Germinal center (tissue), 1 donor: ENCODE measurements around the gene HTRA3.

Source experiments
- DNase-seq: peaks from one replicate; pipeline ENCODE4 v3.0.0; 2012; ENCODE audit warnings: mixed read lengths, low spot score

HTRA3 gene

DNA sequence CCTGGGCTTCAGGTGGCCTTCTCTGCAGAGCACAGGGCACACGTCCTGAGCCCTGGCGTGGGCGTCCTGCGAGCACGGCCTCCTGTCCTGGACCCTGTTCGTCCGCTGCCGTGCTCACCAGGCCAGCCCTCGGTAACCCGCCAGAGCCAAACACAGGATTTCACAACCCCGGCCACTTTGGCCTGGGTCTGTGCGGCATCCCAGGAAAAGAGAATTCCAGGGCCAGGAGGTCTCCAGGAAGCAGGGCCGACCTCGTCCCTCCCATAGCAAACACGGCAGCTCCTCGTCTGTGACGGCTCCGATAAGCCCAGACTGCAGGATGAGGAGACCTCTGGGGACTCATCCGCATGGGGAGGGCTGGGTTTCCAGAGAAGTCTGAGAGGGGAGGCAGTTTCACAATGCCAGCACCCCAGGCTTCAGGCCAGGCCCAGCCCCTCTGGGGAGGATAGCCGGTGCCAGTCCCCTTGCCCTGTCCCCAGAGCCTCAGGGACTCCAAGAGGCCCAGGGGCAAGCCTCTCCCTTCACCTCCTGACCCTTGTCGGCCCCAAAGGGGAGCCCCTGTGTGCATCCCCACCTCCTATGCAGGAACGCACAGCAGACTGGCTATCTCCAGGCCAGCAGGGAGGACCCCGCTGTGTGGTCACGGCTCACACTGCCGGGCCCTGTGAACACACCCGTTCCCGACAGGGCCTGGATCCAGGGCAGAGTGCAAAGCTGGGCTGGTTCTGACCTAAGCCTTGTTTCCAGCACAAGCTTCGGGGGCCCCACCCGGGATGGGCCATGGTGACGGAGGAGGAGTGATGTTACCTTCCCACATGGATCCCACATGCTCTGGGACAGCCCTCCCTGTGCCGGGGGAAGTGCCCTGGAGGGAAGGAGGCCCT is 22.3 kb upstream of the HTRA3 start:
- no peak for DNase-seq

DNA sequence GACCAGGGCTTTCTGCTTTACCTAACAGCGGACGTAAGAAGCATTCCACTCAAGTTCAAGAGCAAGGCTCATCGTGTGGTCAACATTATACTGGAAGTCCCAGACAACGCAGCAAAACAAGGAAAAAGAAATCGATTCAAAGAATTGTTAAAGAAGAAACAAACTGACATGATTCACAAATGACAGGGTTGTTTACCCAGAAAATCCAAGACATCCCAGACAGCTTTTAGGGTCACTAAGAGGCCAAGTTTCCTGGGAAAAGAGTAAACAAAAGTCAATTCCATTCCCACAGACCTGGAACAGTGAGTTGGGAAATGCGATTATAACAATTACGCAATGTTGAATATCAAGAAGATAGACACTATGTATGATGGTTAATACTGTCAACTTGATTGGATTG is 21.5 kb upstream of the HTRA3 start:
- DNase-seq: no peak

DNA sequence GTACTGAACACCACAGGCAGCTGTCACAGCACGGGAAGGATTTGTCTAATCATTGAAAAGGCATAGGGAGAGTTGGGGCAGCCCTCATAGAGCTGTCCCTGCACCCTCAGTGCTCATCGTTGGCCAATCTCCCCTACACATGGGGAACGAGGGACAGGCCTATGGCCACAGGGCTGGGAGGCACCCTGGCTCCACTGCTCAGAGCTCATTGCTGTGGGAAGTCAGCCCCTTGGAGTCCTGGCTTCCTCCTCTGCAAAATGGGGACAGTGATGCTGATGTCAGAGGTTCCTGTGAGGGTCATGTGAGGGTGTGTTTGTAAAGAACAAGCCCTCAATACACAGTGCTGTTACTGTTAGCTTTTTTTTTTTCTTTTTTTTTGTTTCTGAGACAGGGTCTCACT is 19.3 kb upstream of the HTRA3 start:
- DNase-seq: no peak

DNA sequence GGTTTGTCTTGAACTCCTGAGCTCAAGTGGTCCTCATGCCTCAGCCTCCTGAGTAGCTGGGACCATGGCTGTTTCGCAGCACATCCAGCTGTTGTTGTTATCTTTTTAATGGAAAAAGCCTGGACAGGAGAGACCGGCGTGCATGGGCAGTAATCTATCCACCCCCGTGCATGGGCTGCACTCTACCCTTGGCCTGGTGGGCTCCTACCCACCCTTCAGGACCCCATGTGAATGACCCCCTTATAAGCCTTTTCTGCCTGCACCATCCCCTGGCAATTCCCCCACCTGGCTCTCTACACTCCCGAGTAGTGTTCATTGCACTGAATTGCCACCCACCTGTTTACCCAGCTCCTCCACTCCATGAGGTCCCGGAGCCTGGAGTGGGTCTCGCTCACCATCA is 18.9 kb upstream of the HTRA3 start:
- no peak for DNase-seq

DNA sequence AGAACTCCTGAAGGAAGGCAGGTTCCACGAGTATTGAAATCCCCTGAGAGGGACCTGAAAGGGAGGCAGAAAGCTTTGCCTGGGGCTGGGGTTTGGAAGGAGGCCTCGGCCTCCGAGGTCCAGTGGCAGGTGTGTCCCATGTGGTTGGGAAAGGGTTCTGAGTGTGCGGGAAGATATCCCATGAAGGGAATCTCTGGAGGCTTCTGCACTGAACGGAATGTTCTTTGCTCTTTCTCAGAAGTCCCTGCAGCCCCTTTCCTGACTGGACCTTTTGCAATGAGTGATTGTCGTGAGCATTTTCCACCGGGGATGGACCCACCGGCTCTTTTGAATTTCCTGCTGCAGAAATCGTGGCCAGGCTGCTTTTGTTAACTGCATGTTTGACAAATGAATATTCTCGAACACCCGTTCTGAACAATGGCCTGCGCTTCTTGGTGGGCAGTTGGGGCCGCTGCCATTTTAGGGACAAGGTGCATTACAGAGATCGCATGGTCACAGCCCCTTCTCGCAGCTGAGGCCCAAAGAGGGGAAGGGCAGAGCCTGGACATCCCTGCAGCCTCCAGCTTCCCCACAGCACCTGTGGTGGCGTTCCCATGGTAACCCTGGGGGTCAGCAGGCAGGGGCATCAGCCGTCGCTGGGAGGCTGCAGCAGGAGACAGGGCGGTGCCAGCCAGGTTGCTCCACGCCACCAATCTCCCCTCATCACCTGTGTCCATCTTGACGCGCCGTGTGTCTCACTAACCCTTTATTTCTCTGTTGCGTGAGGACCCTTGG is 18.3 kb upstream of the HTRA3 start:
- no peak for DNase-seq

DNA sequence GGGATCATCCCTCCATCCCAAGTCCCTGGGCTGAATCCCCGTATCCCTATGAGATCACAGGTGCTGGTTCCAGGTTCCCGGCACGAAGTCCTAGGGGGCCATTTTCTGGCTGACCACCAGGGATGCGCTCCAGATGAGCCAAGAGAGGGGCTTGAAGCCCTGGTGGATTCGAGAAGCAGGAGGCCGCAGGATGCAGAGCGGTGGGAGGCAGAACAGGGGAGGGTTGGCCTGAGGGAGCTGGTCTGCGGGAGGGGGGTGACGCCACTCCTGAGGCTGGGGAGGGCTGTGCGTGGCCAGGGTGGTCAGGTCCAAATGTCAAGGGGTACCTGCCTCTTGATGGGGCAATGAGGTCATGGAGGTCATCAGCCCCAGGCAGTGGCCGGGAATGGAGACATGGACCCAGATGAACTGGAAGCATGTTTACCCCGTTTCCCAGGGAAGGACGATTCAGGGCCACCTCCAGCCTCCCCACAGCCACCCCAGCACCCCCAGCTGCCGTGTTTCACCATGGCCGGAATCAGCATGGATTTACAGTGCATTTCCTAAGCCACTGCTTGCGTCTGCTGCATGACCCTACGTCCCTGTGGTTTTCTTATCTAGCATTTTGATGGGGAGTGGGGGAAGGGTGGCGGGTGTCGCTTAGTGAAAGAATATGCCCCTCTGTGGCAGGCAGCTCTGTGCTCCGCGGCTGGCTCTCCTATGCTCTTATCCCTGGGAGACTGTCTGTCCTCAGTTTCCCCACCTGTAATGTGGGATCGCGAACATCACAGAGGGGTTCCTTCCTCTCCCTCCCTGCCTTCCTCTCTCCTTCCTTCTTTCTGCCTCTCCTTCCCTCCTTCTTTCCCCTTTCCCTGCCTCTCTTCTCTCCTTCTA is 17.0 kb upstream of the HTRA3 start:
- DNase-seq: no peak

DNA sequence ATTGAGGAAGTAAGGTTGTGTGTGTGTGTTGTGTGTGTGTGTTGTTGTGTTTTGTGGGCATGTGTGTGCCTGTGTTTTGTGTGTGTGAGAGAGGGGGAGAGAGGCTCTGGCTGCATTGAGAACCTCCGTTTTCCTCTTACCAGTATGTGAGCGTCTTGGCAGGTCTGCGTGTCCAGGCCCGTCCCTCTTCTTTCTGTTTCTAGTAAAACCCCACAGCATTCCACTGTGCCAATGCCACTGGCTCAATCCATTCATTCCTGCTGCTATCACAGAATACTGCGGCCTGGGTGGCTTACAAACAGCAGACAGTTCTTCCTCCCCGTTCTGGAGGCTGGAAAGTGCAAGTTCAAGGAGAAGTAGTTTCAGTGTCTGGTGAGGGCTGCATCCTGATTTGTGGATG is 15.5 kb upstream of the HTRA3 start:
- no peak for DNase-seq

DNA sequence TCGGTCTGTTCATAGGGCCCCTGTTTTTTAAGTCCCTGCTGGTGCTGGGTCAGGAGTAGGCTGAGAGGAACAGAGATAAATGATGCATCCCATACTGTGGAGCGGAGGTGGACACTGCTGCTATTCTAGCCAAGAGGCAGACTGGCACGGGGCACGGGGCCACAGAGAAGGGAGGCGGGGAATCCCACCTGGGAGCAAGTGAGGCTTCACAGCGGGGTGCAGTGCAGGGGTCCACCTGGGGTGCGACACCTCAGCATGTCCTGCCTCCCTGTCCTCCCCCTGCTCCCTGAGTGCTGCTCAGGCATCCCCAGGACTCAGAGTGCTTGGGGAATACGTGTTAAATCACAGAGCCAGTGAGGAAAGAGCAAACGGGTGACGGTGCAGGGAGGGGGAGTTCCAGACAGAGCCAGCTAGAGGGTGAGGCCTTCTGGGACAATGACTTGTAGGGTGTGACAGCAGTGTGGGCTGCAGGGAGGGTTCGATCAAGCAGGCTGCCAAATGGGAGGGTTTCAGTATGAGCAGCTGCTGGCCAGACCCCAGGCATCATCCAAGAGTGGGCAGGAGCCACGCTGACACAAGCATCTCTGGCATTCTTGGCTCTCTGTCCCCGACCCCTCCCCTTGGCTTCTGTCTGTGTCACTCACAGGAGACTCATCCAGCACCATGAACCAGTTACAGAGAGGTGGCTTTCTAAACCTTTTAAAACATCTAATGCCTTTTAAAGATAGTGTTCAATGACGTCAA is 13.7 kb upstream of the HTRA3 start:
- DNase-seq: no peak

DNA sequence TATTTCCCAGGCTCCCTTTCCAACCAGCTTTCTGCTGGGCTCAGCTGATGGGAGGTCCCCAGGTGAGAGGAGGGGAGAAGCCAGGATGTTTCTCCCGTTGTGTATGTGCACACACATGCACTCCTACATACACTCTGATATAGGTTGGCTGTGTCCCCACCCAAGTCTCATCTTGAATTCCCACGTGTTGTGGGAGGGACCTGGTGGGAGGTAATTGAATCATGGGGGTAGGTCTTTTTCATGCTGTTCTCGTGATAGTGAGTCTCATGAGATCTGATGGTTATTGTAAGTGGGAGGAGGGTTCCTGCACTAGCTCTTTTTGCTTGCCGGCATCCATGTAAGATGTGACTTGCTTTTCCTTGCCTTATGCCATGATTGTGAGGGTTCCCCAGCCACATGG is 11.7 kb upstream of the HTRA3 start:
- DNase-seq: no peak

DNA sequence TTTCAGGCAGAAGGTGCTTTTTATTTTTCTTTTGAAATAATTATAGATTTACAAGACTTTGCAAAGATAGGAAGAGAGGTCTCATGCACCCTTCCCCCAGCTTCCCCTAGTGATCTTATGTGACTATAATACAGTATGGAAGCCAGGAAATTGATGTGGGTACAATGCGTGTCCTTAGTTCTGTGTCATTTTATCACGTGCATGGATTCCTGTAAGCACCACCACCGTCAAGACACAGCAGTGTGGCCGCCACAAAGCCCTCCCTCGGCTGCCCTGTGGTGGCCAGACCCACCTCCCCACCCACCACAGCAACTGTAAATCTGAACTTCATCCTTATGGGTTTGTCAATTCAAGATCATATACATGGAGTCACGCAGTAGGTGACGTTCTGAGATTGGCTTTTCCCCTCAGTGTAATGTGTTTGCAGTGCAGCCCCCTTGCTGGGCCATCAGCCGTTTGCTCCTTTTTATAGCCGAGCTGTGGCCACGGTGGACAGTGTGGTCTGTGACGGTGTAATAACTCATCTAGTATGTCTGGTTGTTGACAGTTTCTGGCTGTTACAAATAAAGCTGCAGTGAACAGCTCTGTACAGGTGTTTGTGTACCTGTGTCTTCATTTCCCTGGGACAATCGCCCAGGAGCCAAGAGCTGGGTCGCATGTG is 10.9 kb upstream of the HTRA3 start:
- DNase-seq: no peak

DNA sequence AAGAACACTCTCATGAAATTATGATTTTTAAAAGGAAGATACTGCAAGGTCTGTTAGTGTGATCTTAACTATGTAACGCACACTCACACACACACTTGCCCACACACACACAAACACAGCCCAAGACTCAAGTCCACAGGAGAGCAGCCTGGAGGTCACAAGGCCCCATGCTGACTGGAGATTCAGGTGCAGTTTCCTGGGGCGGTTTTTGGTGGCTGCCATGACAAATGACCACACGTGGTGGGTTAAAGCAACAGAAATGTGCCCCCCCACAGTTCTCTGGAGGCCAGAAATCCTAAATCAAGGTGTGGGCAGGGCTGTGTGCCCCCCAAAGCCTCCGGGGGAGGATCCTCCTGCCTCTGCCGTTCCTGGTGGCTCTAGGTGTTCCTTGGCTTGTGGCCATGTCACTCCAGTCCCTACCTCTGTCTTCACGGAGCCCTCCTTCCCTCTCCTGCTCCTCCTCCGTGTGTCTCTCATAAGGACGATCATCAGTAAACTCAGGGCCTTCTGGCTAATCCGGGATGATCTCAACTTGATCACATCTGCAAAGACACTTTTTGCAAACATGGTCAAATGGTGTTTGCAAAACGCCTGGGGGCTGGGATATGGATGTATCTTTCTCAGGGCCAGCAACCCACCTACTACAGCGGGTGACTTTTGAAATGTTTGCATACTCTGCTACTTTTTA is 9.7 kb upstream of the HTRA3 start:
- no peak for DNase-seq

DNA sequence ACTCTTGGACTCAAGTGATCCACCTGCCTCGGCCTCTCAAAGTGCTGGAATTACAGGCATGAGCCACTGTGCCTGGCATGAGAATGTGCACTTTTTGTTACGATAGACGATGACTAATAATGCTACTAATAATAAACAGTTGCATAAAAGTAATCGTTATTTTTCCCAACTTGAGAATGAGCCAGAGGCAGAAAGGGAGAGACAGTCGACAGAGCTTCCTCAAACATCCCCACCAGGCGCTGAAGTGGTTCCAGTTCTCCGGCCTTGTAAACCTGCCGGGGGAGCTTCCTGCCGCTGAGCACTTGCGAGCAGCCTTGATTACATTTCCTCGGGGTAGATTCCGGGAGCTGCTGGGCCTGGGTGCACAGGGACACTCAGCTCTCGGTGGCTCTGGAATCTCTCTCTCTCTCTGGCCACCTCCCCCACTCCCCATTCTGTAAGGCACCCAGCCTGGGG is 8.9 kb upstream of the HTRA3 start:
- no peak for DNase-seq

DNA sequence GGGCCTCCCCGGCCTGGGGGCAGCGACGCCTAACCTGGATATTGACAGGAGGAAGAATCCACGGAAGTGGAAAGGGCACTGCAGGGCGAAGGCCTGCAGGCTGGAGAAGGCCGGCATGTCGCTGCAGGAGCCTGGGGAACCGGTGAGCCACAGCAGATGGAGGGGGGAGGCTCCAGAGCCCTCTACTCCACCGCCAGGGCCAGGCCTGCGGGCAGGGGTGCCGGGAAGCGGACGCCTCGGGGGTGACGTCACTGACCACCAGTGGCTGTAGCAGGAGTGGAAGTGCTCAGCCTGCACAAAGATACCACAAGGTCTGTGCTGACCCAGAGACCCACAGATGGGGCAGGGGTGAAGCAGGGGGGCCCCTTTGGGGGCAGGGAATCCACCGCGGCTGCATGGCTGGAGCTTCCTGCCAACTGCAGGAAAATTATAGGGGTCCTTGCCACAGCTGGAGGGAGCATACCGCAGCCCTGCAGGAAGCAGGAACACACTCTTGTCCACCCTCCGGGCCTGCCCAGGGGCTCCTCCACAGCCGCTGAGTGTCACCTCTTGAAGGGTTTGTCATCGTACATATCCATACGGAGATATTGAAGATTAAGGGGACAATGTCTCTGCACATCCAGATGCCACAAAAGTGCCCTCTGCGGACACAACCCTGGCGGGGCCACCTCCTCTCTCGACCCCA is 7.6 kb upstream of the HTRA3 start:
- DNase-seq: no peak

DNA sequence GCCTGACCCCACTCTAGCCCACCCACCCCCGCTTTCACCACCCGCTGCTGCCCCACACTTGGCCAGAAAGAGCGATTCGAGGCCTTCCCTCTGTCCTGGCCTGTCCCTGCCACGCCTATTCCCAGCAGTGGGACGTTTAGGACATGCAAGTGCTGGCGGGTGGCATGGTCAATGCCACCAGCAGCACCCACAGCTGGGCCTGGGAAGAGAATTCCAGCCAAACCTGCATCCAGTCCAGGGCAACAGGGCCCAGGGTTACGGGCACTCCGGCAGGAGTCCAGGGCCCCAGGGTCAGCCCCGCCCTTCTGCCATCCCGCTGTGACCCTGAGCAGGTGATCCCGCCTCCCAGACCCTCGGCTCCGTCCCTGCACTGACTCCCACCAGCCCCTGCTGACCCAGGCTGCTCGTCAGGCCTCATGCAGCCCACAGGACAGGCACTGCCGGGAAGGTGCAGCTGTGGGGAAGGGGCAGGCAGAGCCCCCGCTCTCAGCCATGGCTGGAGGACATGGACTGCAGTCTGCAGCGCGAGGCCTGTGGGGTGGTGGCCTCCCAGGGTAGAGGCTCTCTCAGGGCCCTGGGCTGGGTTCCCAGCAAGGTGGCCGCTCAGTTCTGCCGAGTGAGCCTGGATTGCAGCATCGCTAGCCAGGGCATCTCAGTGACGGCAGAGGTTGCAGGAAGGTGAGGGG is 6.8 kb upstream of the HTRA3 start:
- no peak for DNase-seq

DNA sequence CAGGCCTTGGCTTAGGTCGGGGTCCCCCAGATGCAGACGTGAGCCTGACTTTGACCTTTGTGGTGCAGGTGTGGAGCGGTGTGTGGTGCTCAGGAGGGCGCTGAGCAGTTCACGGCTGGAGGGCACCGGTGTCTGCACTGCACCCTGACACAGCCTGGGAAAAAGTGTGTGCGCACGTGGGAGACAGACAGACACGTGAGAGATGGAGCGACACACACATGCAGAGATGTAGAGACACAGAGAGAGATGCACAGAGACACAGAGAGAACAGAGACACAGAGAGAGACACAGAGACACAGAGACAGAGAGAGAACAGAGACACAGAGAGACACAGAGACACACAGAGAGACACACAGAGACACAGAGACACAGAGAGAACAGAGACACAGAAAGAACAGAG is 6.2 kb upstream of the HTRA3 start:
- DNase-seq: no peak

DNA sequence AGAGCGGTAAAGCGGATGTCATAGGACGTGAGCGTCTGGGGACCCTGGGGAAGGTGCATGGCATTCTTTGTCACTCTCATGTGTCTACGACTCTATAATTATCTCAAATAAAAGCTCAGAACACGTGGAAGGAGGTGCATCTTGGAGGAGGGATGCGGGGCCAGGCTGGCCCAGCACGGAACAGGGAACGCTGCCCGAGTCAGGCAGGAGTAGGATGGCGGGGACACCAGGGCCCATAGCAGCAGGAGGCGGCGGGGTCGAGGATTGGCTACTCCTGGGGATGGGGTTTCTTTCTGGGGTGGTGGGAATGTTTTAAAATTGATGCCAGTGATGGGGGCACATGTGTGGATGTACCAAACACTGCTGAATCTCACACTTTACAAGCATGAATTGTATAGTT is 5.4 kb upstream of the HTRA3 start:
- no peak for DNase-seq

DNA sequence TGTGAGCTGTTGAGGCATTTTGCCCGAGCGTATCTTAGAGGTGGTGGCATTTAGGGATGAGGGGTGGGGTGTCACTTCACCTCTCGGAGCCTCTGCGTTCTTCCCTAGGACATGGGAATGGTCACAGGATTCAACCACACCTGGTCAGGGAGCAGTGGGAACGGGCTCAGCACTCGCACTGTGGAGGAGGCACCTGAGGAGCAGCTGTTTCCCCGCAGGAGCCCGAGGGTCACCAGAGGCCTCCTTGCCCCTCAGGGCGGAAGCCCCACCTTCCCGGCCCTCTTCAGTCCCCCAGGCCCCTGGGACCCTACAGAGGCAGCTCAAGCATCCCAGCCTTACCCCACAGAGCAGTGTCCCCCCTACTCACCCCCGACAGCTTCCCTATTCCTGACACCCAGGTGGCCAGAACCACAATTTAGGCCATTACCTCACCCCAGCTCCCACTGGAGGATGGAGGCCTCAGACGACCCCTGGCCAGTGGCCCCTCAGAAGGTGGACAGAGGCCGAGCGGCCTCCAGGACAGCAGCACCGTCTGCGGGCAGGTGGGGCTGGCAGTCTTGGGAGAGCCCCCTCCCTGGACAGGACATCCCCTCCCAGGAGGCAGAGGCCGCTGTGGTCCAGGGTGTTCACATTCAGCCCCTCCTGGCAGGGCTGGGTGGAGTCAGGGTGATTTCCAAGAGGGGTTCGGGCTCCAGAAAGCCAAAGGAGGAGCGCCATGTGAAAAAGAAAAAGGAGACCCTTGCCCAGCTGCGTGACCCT is 4.2 kb upstream of the HTRA3 start:
- no peak for DNase-seq

DNA sequence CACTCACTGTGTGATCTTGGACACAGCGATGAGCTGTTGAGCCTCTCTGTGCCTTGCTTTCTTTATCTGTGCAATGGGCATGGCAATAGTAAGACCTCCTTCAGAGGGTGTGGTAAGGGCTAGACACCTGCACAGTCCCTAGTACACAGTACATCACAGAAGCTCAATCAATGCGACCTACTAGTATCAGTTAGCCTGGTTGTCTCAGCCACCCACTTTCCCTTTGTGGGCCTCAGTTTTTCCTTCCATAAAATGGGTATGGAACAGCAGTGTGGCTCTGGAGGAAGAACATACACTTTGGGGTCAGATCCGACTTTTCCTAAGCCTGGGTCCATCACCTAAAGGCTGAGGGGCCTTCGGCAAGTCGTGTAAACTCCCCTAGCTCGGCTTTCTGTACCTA is 3.5 kb upstream of the HTRA3 start:
- DNase-seq: no peak

DNA sequence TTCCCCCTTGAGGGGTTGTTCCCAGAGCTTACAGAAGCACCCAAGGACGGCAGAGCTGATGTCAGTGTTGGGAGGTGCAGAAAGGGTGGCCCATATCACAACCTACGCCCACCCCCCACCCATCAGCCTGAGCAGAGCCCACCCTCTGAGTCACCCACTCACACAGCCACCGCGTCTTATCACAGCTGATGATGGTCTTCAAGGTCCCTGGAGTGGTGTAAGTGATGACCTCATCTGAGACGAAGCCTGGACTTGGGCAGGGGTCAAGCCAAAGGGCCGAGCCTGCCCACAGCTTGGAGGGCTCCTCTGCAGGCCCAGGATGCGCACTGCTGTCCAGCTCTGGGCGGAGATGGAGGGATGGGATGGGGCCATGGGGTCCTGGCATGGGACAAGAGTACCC is 3.0 kb upstream of the HTRA3 start:
- DNase-seq: no peak
